Fibroblast of lung (primary cell): ENCODE measurements around the gene QPCT. TPM values are rescaled to one million over a fixed set of nuclear protein-coding genes. Genes with fewer than 3 reads are reported as not detected.

Experiments used
- DNase-seq, 2 donors: peaks; one replicate each; pipeline versions ENCODE4 v3.0.0 to v3.0.0-alpha.2; 2010; ENCODE audit warnings: low read depth in 2 of 2
- H2AFZ ChIP-seq: 2 replicates; pipeline ENCODE4 v1.5.1; 2012; ENCODE audit warnings: low read length, control low read depth, inconsistent platforms
- H3K27ac ChIP-seq: 2 replicates; pipeline ENCODE4 v1.5.1; 2011; ENCODE audit warnings: low read length, control low read depth; ENCODE audit not compliant: insufficient read depth
- H3K27me3 ChIP-seq: 2 replicates; pipeline ENCODE4 v1.5.1; 2011; ENCODE audit warnings: mild to moderate bottlenecking, low read length; ENCODE audit not compliant: control insufficient read depth, insufficient read depth
- H3K36me3 ChIP-seq: 2 replicates; pipeline ENCODE4 v1.5.1; 2011; ENCODE audit warnings: low read length; ENCODE audit not compliant: control insufficient read depth, insufficient read depth
- H3K4me1 ChIP-seq: 2 replicates; pipeline ENCODE4 v1.5.1; 2011; ENCODE audit warnings: low read length; ENCODE audit not compliant: control insufficient read depth, insufficient read depth; ENCODE audit errors: extremely low read depth
- H3K4me2 ChIP-seq: 2 replicates; pipeline ENCODE4 v1.5.1; 2011; ENCODE audit warnings: low read length, control low read depth; ENCODE audit not compliant: insufficient read depth; ENCODE audit errors: extremely low read depth
- H3K4me3 ChIP-seq, 4 experiments: fragments of 200-600 bp in 1 of 4; sonication (generic) in 1 of 4; replicated peaks in 1 of 4; 2 replicates each; pipeline ENCODE4 v1.5.1; 2011 to 2016; ENCODE audit warnings: low read length in 4 of 4, low read depth in 3 of 4, mild to moderate bottlenecking in 3 of 4, control low read depth in 2 of 4, inconsistent platforms in 1 of 4, mixed read lengths in 1 of 4; ENCODE audit not compliant: insufficient read depth in 1 of 4; ENCODE audit errors: control extremely low read depth in 1 of 4
- H3K79me2 ChIP-seq: 2 replicates; pipeline ENCODE4 v1.5.1; 2012; ENCODE audit warnings: mild to moderate bottlenecking, low read length, inconsistent platforms; ENCODE audit not compliant: control insufficient read depth, insufficient read depth
- H3K9ac ChIP-seq: 2 replicates; pipeline ENCODE4 v1.5.1; 2011; ENCODE audit warnings: mild to moderate bottlenecking, low read length, control low read depth; ENCODE audit not compliant: insufficient read depth
- H3K9me3 ChIP-seq: 2 replicates; pipeline ENCODE4 v1.5.1; 2012; ENCODE audit warnings: low read depth, low read length; ENCODE audit not compliant: control insufficient read depth, insufficient read depth
- H4K20me1 ChIP-seq: 2 replicates; pipeline ENCODE4 v1.5.1; 2011; ENCODE audit warnings: low read length; ENCODE audit not compliant: control insufficient read depth, insufficient read depth; ENCODE audit errors: extremely low read depth
- EZH2 ChIP-seq: IDR thresholded peaks from 2 replicates; pipeline ENCODE4 v1.5.1; 2012; ENCODE audit warnings: low read length, control low read depth, mild to moderate bottlenecking; ENCODE audit errors: missing control alignments
- polyA plus RNA-seq, 2 donors: library from polyadenylated mRNA; depleted of rRNA in 1 of 2; stranded (reverse) in 1 of 2; unstranded in 1 of 2; fragments of >200 nt; gene quantifications; 2 replicates each; pipeline ENCODE4 v1.2.1, GENCODE V29; 2011 to 2012; ENCODE audit warnings: missing spikeins in 1 of 2
- total RNA-seq: library from RNA; depleted of rRNA; stranded (reverse); fragments of >200 nt; gene quantifications from 2 replicates; pipeline ENCODE4 v1.2.1, GENCODE V29; 2014
- TF ChIP-seq, protein P1 (sequence below), 2 donors: IDR thresholded peaks in 1 of 2; conservative IDR thresholded peaks in 1 of 2; 1 replicate in 1 of 2; 2 replicates in 1 of 2; pipeline ENCODE4 v1.5.1; 2011 to 2012; ENCODE audit warnings: low read length in 2 of 2, control low read depth in 1 of 2, inconsistent platforms in 1 of 2, low read depth in 1 of 2, mild to moderate bottlenecking in 1 of 2

QPCT gene
- total and polyA plus RNA-seq, 2 donors (not counting 1 experiment from before 2014, with no cell fraction given) = 6.1 to 8.4 TPM

DNA sequence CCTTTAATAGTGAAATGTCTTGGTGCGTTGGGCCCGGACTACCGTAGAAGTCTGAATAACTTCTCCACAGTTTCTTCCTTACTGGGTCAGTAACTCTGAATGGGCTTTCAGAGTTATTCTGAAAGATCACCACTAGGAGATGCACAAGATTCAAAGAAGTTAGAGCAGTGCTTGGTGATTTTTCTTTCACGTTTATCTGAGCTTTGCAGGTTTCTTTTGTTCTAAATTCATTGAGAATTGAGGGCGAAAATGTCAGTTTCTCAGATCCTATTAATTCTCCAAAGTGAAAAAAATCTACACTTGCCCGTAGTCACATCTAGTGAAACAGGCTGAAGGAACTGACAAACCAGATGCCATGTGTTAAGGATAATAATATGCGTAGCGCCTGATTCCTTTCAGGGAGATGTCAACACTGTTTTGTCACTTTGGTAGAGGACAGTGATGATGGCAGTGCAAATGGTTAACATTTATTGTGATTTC lies 70.1 kb downstream of the QPCT start:
- Histone ChIP-seq H2AFZ (no peak overlapping the region), H3K79me2 (no peaks in the 10 kb centered on the region), H3K9ac (no peak overlapping the region), H3K36me3 (no peaks in the 10 kb centered on the region), H3K9me3 (no peaks in the 10 kb centered on the region), H4K20me1 (no peaks in the 10 kb centered on the region), H3K27ac (no peak overlapping the region), H3K4me3 (no peak overlapping the region), H3K4me2 (no peak overlapping the region), H3K4me1 (peaks cover 2% of the 10 kb centered on the region), H3K27me3 (no peaks in the 10 kb centered on the region)
- DNase-seq = peak; percentile 72 to 86
- no peak for TF ChIP-seq EZH2
- TF ChIP-seq, protein P1, sequence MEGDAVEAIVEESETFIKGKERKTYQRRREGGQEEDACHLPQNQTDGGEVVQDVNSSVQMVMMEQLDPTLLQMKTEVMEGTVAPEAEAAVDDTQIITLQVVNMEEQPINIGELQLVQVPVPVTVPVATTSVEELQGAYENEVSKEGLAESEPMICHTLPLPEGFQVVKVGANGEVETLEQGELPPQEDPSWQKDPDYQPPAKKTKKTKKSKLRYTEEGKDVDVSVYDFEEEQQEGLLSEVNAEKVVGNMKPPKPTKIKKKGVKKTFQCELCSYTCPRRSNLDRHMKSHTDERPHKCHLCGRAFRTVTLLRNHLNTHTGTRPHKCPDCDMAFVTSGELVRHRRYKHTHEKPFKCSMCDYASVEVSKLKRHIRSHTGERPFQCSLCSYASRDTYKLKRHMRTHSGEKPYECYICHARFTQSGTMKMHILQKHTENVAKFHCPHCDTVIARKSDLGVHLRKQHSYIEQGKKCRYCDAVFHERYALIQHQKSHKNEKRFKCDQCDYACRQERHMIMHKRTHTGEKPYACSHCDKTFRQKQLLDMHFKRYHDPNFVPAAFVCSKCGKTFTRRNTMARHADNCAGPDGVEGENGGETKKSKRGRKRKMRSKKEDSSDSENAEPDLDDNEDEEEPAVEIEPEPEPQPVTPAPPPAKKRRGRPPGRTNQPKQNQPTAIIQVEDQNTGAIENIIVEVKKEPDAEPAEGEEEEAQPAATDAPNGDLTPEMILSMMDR (conservative IDR thresholded peaks at IDR 0.05 in 1 of 2, IDR thresholded peaks at IDR 0.05 in 1 of 2; ENCODE audit: low read depth in 1 of 2, low read length in 2 of 2) = peak; percentile 89 to 98

DNA sequence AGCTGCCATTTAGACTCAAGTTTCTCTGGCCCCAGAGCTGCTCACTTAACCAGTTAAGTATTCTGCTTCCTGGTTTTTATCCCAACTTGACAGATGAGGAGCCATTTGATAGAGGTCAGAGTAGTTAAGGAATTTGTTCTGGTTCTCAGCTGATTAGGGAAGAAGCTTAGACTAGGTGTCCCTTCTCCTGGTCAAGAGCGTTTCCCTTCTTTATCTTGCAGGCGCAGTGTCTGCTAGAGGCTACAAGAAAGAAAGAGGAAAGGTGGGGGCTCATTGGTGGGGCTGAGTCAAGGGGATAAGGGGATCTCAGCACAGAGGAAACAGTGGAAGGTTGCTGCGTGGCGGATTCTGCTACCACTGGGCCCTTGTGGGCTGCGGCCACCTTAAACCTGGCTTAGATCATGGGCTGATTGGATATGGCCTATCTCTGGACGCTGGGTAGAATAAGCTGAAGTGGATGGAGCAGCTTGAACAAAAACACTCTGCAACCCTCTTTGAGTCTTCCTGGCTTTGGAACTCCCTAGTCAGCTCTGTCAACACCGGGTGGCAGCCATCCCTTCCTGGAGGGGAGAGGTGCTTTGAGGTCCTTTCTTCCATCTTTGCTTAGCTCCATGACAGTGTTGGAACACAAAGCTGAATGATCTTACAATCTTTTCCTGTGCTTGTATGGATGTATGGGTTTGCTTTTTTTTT lies 70.8 kb downstream of the QPCT start:
- H4K20me1 ChIP-seq = no peaks in the 10 kb centered on the region
- no peaks in the 10 kb centered on the region for H3K27me3 ChIP-seq
- H3K79me2 ChIP-seq = no peaks in the 10 kb centered on the region
- H3K4me3 ChIP-seq = no peak overlapping the region
- peak; percentile 38 to 66 for DNase-seq
- peaks cover 2% of the 10 kb centered on the region for H3K4me1 ChIP-seq
- no peak overlapping the region for H3K9ac ChIP-seq
- TF ChIP-seq, protein P1 (conservative IDR thresholded peaks at IDR 0.05 in 1 of 2, IDR thresholded peaks at IDR 0.05 in 1 of 2; ENCODE audit: low read depth in 1 of 2, low read length in 2 of 2) = peak in 1 of 2 donors; percentile 42
- TF ChIP-seq EZH2 = peak; percentile 28
- no peak overlapping the region for H3K27ac ChIP-seq
- no peak overlapping the region for H3K4me2 ChIP-seq
- no peaks in the 10 kb centered on the region for H3K36me3 ChIP-seq
- no peak overlapping the region for H2AFZ ChIP-seq
- H3K9me3 ChIP-seq = no peaks in the 10 kb centered on the region

DNA sequence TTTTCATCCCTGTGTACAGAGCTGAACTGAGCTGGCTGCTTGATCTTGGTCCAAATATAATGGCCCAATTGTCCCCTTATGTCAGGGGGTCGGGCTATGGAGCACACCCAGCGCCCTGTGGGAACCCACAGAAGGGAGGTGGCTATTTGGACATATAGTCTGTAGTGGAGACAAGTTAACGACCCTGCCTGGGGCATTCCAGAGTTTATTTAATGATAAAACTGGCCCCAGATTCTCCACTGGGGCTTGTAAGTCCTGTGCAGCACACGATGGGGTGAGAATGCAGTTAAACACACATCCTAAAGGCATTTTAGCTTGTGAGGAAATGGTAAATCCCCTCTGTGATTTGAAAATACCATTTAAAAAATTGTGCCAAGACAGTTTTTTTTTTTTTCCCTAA lies 72.9 kb downstream of the QPCT start:
- TF ChIP-seq EZH2 = no peak
- TF ChIP-seq, protein P1 (conservative IDR thresholded peaks at IDR 0.05 in 1 of 2, IDR thresholded peaks at IDR 0.05 in 1 of 2; ENCODE audit: low read depth in 1 of 2, low read length in 2 of 2) = no peak
- H3K27ac ChIP-seq = no peak overlapping the region
- DNase-seq = peak in 1 of 2 donors; percentile 72
- H3K4me2 ChIP-seq = no peak overlapping the region
- H3K4me1 ChIP-seq = peaks cover 2% of the 10 kb centered on the region
- no peaks in the 10 kb centered on the region for H3K36me3 ChIP-seq
- H3K27me3 ChIP-seq = no peaks in the 10 kb centered on the region
- H3K9me3 ChIP-seq = no peaks in the 10 kb centered on the region
- no peak overlapping the region for H3K9ac ChIP-seq
- no peaks in the 10 kb centered on the region for H3K79me2 ChIP-seq
- H3K4me3 ChIP-seq = no peak overlapping the region
- H4K20me1 ChIP-seq = no peaks in the 10 kb centered on the region
- H2AFZ ChIP-seq = no peak overlapping the region
